ENCODE measurements around the gene SCYL2. TPM values are rescaled to one million over a fixed set of nuclear protein-coding genes. Genes with fewer than 3 reads are reported as not detected.

SCYL2 gene
- total and polyA plus RNA-seq, 2 of the 13 experiments (the other 11 are each of a cell fraction or from before 2014, with no cell fraction given) = 11.4 to 28.8 TPM

GRCh38 chr12:100267603-100268281 lies 765 bp downstream of the SCYL2 start (continued):
- TF ChIP-seq ZNF367 (CRISPR knock-in tag; IDR thresholded peaks at IDR 0.05; ENCODE audit: borderline replicate concordance) (peak; percentile 15; the same call in 1 of the 2 replicates), DBP (CRISPR knock-in tag; IDR thresholded peaks at IDR 0.05; ENCODE audit: not compliant biosample characterization) (no peak), ZNF501 (CRISPR knock-in tag; IDR thresholded peaks at IDR 0.05) (0 out of 2 replicates have a peak, but pooled peaks have one; percentile 36), ZNF788 (CRISPR knock-in tag; IDR thresholded peaks at IDR 0.05; ENCODE audit: borderline replicate concordance) (no peak), ZNF431 (CRISPR knock-in tag; IDR thresholded peaks at IDR 0.05; ENCODE audit: borderline replicate concordance, low read depth) (0 out of 2 replicates have a peak, but pooled peaks have one; percentile 5), ZNF704 (CRISPR knock-in tag; IDR thresholded peaks at IDR 0.05; ENCODE audit: borderline replicate concordance) (0 out of 2 replicates have a peak, but pooled peaks have one; percentile 55), ZNF567 (CRISPR knock-in tag; IDR thresholded peaks at IDR 0.05; ENCODE audit: borderline replicate concordance) (no peak), ASH2L (IDR thresholded peaks at IDR 0.05; ENCODE audit: insufficient read length, low read depth, low read length) (peak; percentile 94), WIZ (CRISPR knock-in tag; IDR thresholded peaks at IDR 0.05) (no peak), ZNF362 (CRISPR knock-in tag; IDR thresholded peaks at IDR 0.05; ENCODE audit: borderline replicate concordance) (no peak), RFXAP (CRISPR knock-in tag; IDR thresholded peaks at IDR 0.05; ENCODE audit: borderline replicate concordance) (no peak), PRDM15 (CRISPR knock-in tag; IDR thresholded peaks at IDR 0.05) (peak; percentile 50; the same call in 1 of the 2 replicates), DZIP1 (CRISPR knock-in tag; IDR thresholded peaks at IDR 0.05) (no peak), KLF9 (CRISPR knock-in tag; IDR thresholded peaks at IDR 0.05; ENCODE audit: low read depth) (no peak), ZNF280B (CRISPR knock-in tag; IDR thresholded peaks at IDR 0.05; ENCODE audit: borderline replicate concordance) (no peak), ZSCAN9 (CRISPR knock-in tag; IDR thresholded peaks at IDR 0.05; ENCODE audit: borderline replicate concordance) (no peak)

Data from HepG2 (cell line).